ENCODE data around the gene IFTAP.

Gene IFTAP

DNA sequence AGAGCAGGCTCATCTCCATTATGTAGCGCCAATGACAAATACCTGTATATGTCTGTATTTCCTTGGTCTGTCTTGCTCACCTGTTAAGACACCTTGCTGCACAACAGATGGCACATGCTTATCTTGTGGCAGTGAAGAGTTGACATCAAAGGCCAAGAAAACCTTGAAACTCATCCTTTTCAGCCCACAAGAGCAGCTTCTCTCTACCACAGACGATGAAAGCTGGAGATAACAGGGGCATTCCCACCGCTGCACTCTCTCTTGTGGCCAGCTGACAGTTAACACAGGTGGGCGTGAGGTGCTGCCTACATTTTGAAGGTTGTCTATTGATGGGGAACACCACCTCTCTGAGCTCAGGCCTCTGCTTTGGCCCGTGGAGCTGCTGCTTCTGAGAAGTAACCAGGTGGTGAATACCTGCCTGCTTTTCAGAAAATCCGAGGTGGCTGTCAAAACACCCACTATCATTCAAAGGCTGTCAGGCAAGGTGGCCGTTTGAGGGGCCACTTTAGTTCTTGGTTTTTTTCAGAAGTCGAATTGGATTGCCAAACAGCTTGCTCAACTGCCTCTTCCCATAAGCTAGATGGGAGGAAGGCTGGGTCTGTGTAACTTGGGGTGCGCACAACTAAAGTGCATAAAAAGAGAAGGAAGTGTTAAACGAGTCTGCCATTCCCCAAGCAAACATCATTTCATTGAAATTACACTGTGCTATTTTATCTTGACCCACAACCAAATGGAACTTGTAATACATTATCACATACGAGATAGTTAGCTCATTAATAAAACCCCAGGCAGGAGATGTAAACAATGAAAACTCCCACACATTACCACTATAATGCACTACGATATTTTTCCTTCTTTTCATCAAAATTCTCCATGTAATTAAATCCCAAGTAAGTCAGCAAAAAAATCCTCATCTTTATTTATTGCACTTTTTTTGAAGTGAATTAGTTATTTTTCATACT, 90.8 kb downstream of the IFTAP start:
- no peak for FAIRE-seq
- DNase-seq (ENCODE audit: insufficient read length, low spot score) = no peak
- TF ChIP-seq CTCF (IDR thresholded peaks at IDR 0.05; ENCODE audit: insufficient read depth, missing control alignments) = no peak

- no peak for FAIRE-seq
- no peak for TF ChIP-seq CTCF (IDR thresholded peaks at IDR 0.05; ENCODE audit: insufficient read depth, missing control alignments)
- no peak for DNase-seq (ENCODE audit: insufficient read length, low spot score)
Observed at GRCh38 chr11:36688132-36688531, 93.8 kb downstream of the IFTAP start.

- no peak for TF ChIP-seq CTCF (IDR thresholded peaks at IDR 0.05; ENCODE audit: insufficient read depth, missing control alignments)
- DNase-seq (ENCODE audit: insufficient read length, low spot score) (no peak), FAIRE-seq (no peak)
Observed at GRCh38 chr11:36688571-36689291, 94.4 kb downstream of the IFTAP start.

DNA sequence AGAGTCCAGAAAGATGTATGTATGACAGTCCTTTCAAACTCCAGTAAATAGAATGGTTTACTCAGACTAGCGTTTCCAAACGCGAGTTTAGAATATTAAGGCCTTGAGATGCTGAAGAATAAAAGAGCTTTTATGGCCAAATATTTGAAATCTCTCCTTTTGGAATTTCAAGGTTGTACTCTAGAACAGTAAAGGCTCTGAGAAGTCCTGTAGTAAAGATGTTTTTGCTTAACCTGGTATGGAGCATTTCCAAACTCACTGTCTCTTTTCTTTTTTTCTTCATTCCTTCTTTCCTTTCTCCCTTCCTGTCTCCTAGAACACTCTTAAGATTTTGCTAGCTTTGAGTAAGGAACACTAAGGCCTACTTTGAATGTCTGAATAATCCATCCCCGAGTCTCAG, 95.1 kb downstream of the IFTAP start:
- TF ChIP-seq CTCF (IDR thresholded peaks at IDR 0.05; ENCODE audit: insufficient read depth, missing control alignments) = no peak
- DNase-seq (ENCODE audit: insufficient read length, low spot score) = no peak
- no peak for FAIRE-seq

- TF ChIP-seq CTCF (IDR thresholded peaks at IDR 0.05; ENCODE audit: insufficient read depth, missing control alignments) = no peak
- FAIRE-seq (no peak), DNase-seq (ENCODE audit: insufficient read length, low spot score) (no peak)
Observed at GRCh38 chr11:36692704-36693103, 98.4 kb downstream of the IFTAP start.

GRCh38 chr11:36693139-36693843, 99.0 kb downstream of the IFTAP start:
- no peak for DNase-seq (ENCODE audit: insufficient read length, low spot score)

More at GRCh38 chr11:36693139-36693843, 99.0 kb downstream of the IFTAP start:
- no peak for FAIRE-seq
- TF ChIP-seq CTCF (IDR thresholded peaks at IDR 0.05; ENCODE audit: insufficient read depth, missing control alignments) = no peak

Measured in D721Med (cell line).